HG03469 (cell line): ENCODE data around the gene NMT2.
"Not testable (repeated sequence)": the region's sequence is repeated elsewhere in the genome, so short reads cannot be mapped to it uniquely, and the experiment has no call there.

Experiments
- ATAC-seq: cut with Tn5 transposase; IDR thresholded peaks from one replicate; pipeline ENCODE4 v1.9.1; 2021; ENCODE audit warnings: mild to moderate bottlenecking, moderate library complexity, moderate number of reproducible peaks; ENCODE audit not compliant: unreplicated experiment

Gene NMT2

DNA sequence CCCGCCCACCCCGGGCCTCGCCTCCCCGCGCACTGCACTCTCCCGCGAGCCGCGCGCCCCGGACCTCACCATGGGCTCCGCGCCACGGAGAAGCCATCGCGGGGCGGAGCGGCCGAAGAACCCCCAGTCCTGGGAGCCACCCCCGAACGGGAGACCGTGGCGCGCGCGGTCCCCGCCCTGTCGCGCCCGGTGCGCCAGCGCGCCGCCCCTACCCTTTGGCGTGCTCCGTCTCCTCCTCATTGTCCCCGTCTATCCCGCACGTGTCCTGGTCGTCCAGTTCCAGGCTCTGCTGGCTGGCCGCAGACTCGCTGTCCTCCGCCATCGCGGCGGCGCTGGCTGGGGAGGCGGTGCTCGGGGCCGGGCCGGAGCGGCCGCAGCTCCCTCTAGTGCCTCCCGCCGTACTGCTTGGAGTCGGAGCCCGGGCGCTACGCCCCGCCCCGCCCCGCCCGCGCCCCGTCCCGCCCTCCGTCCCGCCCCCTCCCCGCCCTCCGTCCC lies at the start of gene NMT2:
Gene NMT2, minus strand, starts transcription at position 403 of the 495 bp plus-strand sequence. Its CDS starts 81 bp downstream, at position 322.
- ATAC-seq: peak; percentile 70

- ATAC-seq: no peak
Measured at GRCh38 chr10:15216700-15217099, 48.2 kb upstream of the NMT2 start.

DNA sequence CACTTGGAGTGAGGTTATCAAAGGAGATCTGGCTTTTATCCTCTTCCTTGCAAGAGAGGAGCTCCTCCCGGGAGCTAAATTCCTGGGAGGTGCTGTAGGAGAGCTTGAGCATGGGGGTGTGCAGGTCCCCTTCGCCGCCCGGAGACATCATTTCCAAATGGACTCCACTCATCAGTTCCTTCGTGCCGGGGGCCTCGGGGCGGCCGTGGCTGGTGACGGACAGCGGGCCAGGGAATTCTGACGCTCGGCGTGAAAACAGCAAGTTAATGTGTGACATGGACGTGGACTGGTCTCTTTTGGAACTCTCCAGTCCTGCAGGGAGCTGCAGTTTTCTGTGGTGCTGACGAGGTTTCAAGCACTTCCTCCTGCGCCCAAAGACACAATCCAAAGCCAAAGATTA lies 45.7 kb upstream of the NMT2 start:
- no peak for ATAC-seq

DNA sequence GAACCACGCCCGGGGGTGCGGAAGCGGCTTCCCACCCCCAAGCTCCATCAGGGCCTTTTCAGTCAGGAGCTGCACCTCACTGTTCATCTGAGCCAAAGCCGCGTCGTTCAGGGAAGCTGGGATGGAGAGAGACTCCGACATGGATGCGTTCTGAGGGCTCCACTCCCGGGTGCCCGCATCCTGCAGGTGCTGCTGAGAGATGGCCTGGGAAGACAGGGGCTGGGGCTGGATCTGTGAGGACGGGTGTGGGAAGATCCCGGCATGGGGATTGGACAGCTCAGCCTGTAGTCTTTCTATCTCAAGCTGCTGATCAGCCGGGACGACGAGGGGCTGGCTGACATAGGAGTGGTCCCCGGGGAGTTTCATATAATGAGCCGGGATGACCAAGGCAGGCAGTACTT lies 45.0 kb upstream of the NMT2 start:
- no peak for ATAC-seq

GRCh38 chr10:15211464-15211979 lies 43.0 kb upstream of the NMT2 start:
- no peak for ATAC-seq

- no peak for ATAC-seq
Measured at GRCh38 chr10:15210521-15210920, 42.0 kb upstream of the NMT2 start.

GRCh38 chr10:15209827-15210509 lies 41.5 kb upstream of the NMT2 start:
- no peak for ATAC-seq

GRCh38 chr10:15208221-15208620 lies 39.7 kb upstream of the NMT2 start:
- no peak for ATAC-seq

DNA sequence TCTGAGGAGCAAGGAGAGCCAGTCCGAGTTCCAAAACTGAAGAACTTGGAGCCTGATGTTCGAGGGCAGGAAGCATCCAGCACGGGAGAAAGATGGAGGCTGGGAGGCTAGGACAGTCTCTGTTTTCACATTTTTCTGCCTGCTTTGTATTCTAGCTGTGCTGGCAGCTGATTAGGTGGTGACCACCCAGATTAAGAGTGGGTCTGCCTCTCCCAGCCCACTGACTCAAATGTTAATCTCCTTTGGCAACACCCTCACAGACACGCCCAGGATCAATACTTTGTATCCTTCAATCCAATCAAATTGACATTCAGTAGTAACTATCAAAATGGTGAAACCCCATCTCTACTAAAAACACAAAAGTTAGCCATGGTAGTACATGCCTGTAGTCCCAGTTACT lies 38.9 kb upstream of the NMT2 start:
- not testable (repeated sequence) for ATAC-seq

DNA sequence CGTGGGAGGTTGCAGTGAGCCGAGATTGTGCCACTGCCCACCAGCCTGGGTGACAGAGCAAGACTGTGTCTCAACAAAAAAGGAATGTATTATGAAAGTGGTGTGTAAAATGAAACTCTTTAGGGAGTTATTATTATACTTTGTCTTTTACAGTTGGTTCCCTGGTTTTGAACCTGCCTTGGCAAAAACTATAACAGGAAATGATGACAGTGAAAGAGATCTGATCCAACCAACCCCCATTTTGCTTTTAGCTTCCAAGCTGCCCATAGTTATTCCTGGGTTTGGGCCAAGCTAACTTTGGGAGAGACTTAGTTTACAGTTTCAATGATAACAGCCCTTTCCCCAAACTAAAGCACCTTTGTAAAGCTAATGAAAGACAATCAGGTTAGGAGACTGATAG lies 34.1 kb upstream of the NMT2 start:
- no peak for ATAC-seq

- ATAC-seq: not testable (repeated sequence)
Measured at GRCh38 chr10:15202301-15202621, 33.8 kb upstream of the NMT2 start.

DNA sequence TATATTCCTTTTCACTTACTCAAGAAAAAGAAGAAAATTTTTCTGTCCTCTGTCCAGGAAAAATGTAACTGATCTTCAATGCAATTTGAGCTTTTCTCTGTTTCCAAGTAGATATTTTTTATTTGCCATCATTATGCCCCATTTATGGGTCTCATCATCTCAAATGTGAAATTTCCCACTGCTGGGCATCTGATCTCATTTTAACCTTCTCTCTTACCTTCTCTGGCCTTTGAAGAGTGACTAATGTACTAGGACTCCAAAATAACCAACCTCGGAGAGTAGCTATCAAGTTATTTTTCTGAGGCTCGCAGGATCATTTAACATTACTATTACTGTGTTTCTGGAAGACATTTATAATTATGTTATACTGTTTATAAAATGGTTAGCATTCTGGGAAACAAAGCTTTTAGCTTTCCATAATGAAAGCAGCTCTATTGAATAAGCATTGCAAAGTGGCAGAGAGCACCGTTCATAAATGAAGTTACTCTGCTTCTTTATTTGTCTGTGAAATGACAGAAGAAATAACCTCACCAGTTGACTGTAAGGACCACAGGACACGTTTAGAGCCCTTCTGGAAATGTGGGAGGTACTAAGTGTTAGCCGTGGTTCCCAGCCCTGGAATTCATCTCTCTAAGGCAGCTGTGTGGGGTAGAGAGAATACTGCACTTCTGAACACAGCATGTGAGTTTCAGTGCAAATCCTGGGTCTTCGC lies 33.3 kb upstream of the NMT2 start:
- ATAC-seq: no peak

GRCh38 chr10:15200626-15201025 lies 32.1 kb upstream of the NMT2 start:
- ATAC-seq: no peak

DNA sequence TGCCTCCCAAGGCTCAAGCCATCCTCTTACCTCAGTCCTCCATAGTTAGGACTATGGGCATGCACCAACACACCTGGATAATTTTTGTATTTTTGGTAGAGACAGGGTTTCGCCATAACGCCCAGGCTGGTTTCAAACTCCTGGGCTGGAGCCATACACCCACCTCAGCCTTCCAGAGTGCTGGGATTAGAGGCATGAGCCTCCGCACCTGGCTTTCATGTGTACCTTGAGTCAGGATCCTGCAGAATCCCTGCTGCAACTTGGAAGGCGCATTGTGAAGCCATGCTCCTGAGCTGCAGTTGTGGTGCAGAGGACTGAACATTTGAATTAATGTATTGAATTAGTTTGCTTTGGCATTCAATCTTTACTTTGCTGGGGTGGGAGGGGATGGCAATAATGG lies 29.4 kb upstream of the NMT2 start:
- ATAC-seq: no peak

DNA sequence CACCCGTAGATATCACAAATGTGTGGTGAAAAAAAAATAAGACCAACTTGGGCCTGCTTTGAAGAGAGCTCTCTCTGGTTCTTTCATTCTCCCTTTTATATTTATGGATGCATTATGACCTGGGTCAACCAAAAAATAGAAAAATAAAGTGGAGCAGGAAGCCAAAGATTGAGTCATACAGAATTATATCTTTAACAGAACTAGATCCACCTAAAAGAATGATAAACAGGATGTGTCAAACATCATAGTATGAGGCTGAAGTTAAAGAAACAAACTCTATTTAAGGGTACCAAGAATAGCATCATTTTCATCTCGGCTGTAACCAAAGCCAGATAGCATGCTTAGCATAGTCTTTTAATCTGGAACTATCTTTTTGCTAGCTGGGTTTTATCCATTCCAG lies 28.8 kb upstream of the NMT2 start:
- no peak for ATAC-seq

DNA sequence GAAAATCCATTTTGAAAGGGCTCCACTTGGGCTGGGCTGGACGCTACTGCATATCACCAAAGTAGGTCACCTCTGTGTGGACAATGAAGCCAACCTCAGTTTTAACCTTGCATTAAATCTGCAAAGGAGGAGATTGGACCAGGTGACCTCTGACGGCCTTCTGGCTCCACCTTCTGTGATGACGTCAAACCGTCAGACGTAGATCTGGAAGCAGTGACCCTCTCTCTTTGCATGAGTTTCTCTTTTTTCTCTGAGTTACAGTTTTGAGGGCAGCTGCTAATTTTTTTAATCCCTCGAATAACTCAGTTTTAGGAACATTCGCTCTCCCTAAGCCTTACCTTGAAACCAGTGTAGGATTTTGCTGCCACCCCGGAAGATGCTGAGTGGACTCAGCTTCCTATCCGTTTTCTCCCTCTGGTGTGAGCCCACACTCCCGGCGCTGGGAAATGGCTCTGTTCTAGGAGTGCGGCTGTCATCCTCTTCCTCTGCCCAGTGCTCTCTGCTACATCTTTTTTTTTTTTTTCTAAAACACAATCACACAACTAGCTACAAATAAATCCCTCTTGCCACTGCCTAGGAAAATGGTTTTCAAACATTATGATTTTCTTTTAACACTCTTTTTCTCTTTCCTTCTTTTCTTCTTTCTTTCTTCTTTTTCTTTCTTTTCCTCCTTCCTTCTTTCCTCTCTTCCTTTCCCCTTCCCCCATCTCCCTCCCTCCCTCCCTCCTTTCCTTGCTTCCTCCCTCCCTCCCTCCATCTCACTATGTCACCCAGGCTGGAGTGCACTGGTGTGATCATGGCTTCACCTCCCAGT lies 27.7 kb upstream of the NMT2 start:
- ATAC-seq: no peak

DNA sequence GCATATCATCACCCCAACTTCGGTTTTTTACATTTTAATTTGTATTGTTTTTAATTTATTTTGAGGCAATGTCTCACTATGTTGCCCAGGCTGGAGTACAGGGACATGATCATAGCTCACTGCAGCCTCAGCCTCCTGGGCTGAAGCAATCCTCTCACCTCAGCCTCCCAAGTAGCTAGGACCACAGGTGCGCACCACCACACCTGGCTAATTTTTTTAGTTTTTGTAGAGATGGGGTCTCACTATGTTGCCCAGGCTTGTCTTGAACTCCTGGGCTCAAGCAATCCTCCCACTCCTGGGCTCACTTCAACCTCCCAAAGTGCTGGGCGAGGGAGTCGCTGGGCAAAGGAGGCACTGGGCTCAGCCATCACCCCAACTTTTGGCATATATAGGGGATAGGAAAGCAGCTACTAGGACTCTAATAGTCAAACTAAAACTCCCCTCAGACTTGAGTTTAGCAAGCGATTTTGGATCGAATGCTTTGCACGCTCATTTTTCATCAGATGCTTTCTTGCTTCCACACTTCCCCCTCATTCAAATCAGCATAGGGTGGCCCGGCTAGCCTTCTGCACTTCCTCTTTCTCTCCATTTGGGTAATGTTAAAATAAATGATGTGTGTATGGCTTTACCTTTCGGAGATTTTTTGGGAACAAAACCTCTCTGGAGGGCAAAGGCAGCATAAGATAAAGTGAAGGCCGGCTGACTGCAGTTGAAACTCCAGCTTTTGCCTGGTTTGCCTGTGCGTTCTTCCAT lies 20.8 kb upstream of the NMT2 start:
- no peak for ATAC-seq

- no peak for ATAC-seq
Measured at GRCh38 chr10:15188603-15189002, 20.1 kb upstream of the NMT2 start.

DNA sequence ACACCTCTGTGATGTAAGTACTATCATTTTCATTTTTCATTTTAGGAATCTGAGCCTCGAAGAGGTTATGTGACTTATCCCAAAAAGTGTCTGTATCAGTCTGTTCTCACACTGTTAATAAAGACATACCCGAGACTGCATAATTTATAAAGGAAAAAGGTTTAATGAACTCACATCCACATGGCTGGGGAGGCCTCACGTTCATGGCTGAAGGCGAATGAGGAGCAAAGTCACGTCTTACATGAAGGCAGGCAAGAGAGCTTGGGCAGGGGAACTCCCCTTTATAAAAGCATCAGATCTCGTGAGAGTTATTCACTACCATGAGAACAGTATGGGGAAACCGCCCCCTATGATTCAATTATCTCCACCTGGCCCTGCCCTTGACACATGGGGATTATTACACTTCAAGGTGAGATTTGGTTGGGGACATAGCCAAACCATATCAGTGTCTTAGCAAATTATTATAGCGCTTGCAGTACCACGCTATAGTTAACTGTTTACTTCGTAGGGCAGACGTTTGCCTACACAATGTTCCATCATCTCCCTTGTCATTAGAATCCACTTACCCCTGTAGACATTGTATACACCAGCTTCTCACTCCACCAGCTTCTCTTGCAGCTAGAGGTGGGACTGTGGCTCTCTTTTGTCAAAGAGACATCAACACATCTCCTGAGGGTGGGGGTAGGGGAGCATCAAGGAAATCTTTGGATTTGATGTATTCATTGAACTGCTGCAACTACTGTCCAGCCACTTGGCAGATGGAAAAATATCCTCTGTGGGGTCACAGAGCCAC lies 15.4 kb upstream of the NMT2 start:
- ATAC-seq: no peak
